ENCODE measurements around the gene APOL2. TPM values are rescaled to one million over a fixed set of nuclear protein-coding genes. Genes with fewer than 3 reads are reported as not detected.

APOL2 gene
- total RNA-seq, 3 donors from 2014 or later = 46.3 to 64.8 (median 56.3) TPM

GRCh38 chr22:36285545-36285944 is 46.2 kb upstream of the APOL2 start:
- H3K4me3 ChIP-seq = no peak overlapping the region
- DNase-seq = peak in 1 of 3 donors; percentile 43
- no peak for ATAC-seq
- intact Hi-C loops (cut with DNase I, micrococcal nuclease) = no loop called here
- H3K4me1 ChIP-seq (ENCODE audit: low read depth) = no peaks in the 10 kb centered on the region
- peaks cover 65% of the 10 kb centered on the region for H3K36me3 ChIP-seq (ENCODE audit: low read depth)
- TF ChIP-seq, protein P1, sequence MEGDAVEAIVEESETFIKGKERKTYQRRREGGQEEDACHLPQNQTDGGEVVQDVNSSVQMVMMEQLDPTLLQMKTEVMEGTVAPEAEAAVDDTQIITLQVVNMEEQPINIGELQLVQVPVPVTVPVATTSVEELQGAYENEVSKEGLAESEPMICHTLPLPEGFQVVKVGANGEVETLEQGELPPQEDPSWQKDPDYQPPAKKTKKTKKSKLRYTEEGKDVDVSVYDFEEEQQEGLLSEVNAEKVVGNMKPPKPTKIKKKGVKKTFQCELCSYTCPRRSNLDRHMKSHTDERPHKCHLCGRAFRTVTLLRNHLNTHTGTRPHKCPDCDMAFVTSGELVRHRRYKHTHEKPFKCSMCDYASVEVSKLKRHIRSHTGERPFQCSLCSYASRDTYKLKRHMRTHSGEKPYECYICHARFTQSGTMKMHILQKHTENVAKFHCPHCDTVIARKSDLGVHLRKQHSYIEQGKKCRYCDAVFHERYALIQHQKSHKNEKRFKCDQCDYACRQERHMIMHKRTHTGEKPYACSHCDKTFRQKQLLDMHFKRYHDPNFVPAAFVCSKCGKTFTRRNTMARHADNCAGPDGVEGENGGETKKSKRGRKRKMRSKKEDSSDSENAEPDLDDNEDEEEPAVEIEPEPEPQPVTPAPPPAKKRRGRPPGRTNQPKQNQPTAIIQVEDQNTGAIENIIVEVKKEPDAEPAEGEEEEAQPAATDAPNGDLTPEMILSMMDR (IDR thresholded peaks at IDR 0.05) = no peak
- no peaks in the 10 kb centered on the region for H3K9me3 ChIP-seq

GRCh38 chr22:36285017-36285416 is 45.7 kb upstream of the APOL2 start:
- TF ChIP-seq, protein P1 (IDR thresholded peaks at IDR 0.05) = no peak
- no peak for ATAC-seq
- intact Hi-C loops (cut with DNase I, micrococcal nuclease) = no loop called here
- peaks cover 65% of the 10 kb centered on the region for H3K36me3 ChIP-seq (ENCODE audit: low read depth)
- H3K9me3 ChIP-seq = no peaks in the 10 kb centered on the region
- no peaks in the 10 kb centered on the region for H3K4me1 ChIP-seq (ENCODE audit: low read depth)
- DNase-seq = peak in 1 of 3 donors; percentile 54
- no peak overlapping the region for H3K4me3 ChIP-seq

DNA sequence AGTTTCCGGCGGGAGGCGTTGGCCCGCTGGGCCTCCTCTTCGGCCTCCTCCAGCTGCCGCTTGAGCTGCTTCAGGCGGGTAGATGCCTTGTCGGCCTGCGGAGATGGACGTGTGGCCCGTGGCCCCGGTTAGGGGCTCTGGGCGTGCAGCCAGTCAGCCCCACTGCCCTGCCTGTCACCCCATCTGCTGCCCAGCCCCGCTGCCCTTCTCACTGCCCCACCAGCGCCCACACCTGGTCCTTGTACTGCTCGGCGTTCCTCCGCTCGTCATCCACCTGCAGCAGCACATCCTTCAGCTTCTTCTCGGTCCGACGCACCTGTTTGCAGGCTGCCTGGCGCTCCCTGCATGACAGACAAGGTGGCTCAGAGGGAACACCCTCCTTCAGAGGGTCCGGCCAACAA is 44.8 kb upstream of the APOL2 start:
- DNase-seq (peak in 1 of 3 donors; percentile 56), ATAC-seq (no peak)
- Histone ChIP-seq H3K4me3 (no peak overlapping the region), H3K9me3 (no peaks in the 10 kb centered on the region), H3K4me1 (ENCODE audit: low read depth) (no peaks in the 10 kb centered on the region), H3K36me3 (ENCODE audit: low read depth) (peaks cover 57% of the 10 kb centered on the region)
- TF ChIP-seq, protein P1 (IDR thresholded peaks at IDR 0.05) = no peak
- intact Hi-C loops (cut with DNase I, micrococcal nuclease) = no loop called here

DNA sequence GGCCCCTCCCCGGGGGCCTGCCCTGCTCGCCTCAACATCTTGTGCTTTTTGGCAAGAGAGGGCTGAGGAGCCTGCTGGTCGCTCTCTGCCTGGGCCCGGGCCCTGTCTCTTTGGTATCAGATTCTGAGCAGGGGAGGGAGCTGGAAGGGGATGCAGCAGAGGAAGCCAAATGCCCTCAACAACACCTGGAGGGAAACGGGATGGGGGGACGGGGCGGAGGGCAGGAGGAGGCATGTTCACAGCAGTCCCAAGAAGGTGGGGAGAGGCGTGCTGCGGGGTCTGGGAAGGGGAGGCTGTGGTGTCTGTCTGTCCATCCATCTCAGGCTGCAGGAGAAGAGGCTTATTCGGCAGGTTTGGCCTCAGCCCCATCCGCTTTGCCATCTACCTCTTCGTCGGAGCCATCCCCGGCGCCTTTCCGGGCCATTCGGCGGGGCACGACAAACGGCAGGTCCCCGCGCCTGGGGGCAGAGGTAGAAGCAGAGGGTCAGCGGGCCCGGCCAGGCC is 43.1 kb upstream of the APOL2 start:
- DNase-seq (no peak), ATAC-seq (no peak)
- Histone ChIP-seq H3K4me3 (no peak overlapping the region), H3K9me3 (no peaks in the 10 kb centered on the region), H3K36me3 (ENCODE audit: low read depth) (peaks cover 45% of the 10 kb centered on the region), H3K4me1 (ENCODE audit: low read depth) (no peaks in the 10 kb centered on the region)
- TF ChIP-seq, protein P1 (IDR thresholded peaks at IDR 0.05) = no peak
- intact Hi-C loops (cut with DNase I, micrococcal nuclease) = no loop called here

DNA sequence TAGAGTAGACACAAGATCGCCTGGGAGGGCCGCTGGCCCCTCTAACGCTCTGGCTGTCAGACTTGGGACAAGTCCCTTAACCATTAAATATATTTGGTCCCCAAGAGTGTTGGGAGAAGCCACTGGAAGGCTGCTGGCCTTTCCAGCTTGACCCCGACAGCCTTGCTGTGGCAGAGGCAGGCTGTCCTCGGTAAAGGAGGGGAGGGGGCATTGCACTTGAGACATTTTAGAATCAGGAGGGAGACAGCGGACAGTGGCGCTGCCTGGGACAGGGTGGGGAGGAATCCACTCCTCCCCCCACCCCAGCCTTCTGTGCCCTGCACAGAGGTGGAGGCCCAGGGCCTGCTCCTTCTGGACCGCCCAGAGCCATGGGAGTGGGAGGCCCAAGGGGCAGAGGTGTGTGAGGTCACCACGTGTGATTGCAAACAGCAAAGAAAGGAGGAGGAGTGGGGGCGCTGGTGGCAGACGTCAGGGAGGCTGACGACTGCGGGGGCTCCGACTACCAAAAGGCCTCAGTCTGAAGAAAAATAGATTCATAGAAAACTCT is 42.5 kb upstream of the APOL2 start:
- Histone ChIP-seq H3K9me3 (no peaks in the 10 kb centered on the region), H3K4me1 (ENCODE audit: low read depth) (no peaks in the 10 kb centered on the region), H3K36me3 (ENCODE audit: low read depth) (peaks cover 45% of the 10 kb centered on the region), H3K4me3 (no peak overlapping the region)
- peak in 1 of 3 donors; percentile 33 for DNase-seq
- intact Hi-C loops (cut with DNase I, micrococcal nuclease) = no loop called here
- TF ChIP-seq, protein P1 (IDR thresholded peaks at IDR 0.05) = no peak
- ATAC-seq = no peak

Data from mucosa of descending colon (tissue), 3 donors.